Activated CD8-positive, alpha-beta T cell treated with anti-CD3 and anti-CD28 coated beads for 36 hours (primary cell): ENCODE data around the gene MEGF8. TPM values are rescaled to one million over a fixed set of nuclear protein-coding genes. Genes with fewer than 3 reads are reported as not detected.
A peak's percentile ranks its signal among the peaks of the same experiment; 100 is the strongest.

Experiments used
- ATAC-seq: fragments of 200-7000 bp; cut with Tn5 transposase; one replicate; pipeline ENCODE4 v1.10.0; 2021; ENCODE audit warnings: mild to moderate bottlenecking, moderate library complexity
- CTCF ChIA-PET: fragments of 350-600 bp; sonication (Branson Sonifier 250); formaldehyde crosslinking; loops from one replicate; lab custom pipeline; 2021; ENCODE audit warnings: antibody characterized with exemption; lab: Charles Lee
- POLR2A ChIA-PET: fragments of 350-600 bp; sonication (Branson Sonifier 250); formaldehyde crosslinking; loops from one replicate; lab custom pipeline; 2021; ENCODE audit warnings: antibody characterized with exemption; lab: Charles Lee
- DNase-seq: peaks from one replicate; pipeline ENCODE4 v3.0.0-alpha.2; 2020
- H3K27ac Mint-ChIP-seq: one replicate; pipeline ENCODE4 v1.8.0; 2021; ENCODE audit warnings: mild to moderate bottlenecking, mixed read lengths
- H3K27me3 Mint-ChIP-seq: one replicate; pipeline ENCODE4 v1.8.0; 2021; ENCODE audit warnings: mixed read lengths
- H3K36me3 Mint-ChIP-seq: one replicate; pipeline ENCODE4 v1.8.0; 2021; ENCODE audit warnings: low read depth, mixed read lengths
- H3K4me1 Mint-ChIP-seq: one replicate; pipeline ENCODE4 v1.8.0; 2021; ENCODE audit warnings: low read depth, mixed read lengths
- H3K4me3 Mint-ChIP-seq: one replicate; pipeline ENCODE4 v1.8.0; 2021; ENCODE audit warnings: mild to moderate bottlenecking, moderate library complexity, mixed read lengths
- H3K9me3 Mint-ChIP-seq: one replicate; pipeline ENCODE4 v1.8.0; 2021; ENCODE audit warnings: mixed read lengths
- CTCF ChIP-seq: fragments of 200-600 bp; IDR thresholded peaks from one replicate; pipeline ENCODE4 v1.8.0; 2022; ENCODE audit warnings: antibody characterized with exemption, mild to moderate bottlenecking
- intact Hi-C: fragments of 100-400 bp; cut with micrococcal nuclease; formaldehyde crosslinking; loops from one replicate; pipeline ENCODE4 v1.10.0; 2022
- total RNA-seq, 2 experiments: library from RNA; stranded (reverse); gene quantifications; one replicate each; pipeline ENCODE4 v1.2.3, GENCODE V29; 2021

Gene MEGF8
- total RNA-seq, 2 experiments from 2014 or later, result 7.0 to 8.0 TPM

- no peaks in the 10 kb centered on the region for H3K9me3 Mint-ChIP-seq
- ATAC-seq (peak; percentile 84), DNase-seq (peak; percentile 37)
- H3K36me3 Mint-ChIP-seq, result no peaks in the 10 kb centered on the region
- peaks cover 12% of the 10 kb centered on the region for H3K4me1 Mint-ChIP-seq
- peaks cover 20% of the 10 kb centered on the region for H3K27me3 Mint-ChIP-seq
- H3K27ac Mint-ChIP-seq, result peak overlapping the region; percentile 45
- intact Hi-C loops, result no loop called here
- no peak overlapping the region for H3K4me3 Mint-ChIP-seq
- CTCF ChIA-PET, result interaction anchor here (1.3 to 2.9 kb wide), 2 partner anchors 22 to 270 kb away, joined by 4 to 13 read pairs; no protein-coding TSS in a partner anchor
- POLR2A ChIA-PET, result interaction anchor here (1.4 to 3.7 kb wide), 2 partner anchors 14 to 18 kb away, joined by 4 to 9 read pairs; no protein-coding TSS in a partner anchor
- no peak for TF ChIP-seq CTCF
Observed at GRCh38 chr19:42378225-42379215, 53.1 kb downstream of the MEGF8 start.

DNA sequence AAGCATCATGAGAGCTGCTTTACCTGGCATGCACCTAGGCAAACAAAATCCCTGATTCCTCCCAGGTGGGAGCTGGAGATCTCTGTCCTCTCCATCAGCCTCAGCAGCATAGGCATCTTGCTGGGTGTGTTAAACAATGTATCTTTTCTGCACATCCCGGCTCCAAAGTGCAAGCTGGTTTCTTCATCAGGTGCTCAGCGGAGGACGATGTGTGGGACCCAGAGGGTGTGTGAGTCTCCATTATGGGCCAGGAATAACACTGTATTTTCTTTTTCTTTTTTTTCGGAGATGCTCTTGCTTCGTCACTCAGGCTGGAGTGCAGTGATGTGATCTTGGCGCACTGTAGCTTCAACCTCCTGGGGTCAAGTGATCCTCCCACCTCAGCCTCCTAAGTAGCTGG, 54.7 kb downstream of the MEGF8 start:
- ATAC-seq (no peak), DNase-seq (no peak)
- H3K4me3 Mint-ChIP-seq, result no peak overlapping the region
- H3K27ac Mint-ChIP-seq, result no peak overlapping the region
- H3K9me3 Mint-ChIP-seq, result no peaks in the 10 kb centered on the region
- ChIA-PET POLR2A (interaction anchor here (3.7 kb wide), 1 partner anchor 16 kb away, joined by 9 read pairs; no protein-coding TSS in a partner anchor), CTCF (interaction anchor here (0.6 to 2.9 kb wide), 5 partner anchors 9 to 55 kb away, joined by 3 to 13 read pairs (median 3); no protein-coding TSS in a partner anchor)
- peaks cover 20% of the 10 kb centered on the region for H3K27me3 Mint-ChIP-seq
- intact Hi-C loops, result no loop called here
- no peaks in the 10 kb centered on the region for H3K36me3 Mint-ChIP-seq
- peaks cover 12% of the 10 kb centered on the region for H3K4me1 Mint-ChIP-seq
- no peak for TF ChIP-seq CTCF

DNA sequence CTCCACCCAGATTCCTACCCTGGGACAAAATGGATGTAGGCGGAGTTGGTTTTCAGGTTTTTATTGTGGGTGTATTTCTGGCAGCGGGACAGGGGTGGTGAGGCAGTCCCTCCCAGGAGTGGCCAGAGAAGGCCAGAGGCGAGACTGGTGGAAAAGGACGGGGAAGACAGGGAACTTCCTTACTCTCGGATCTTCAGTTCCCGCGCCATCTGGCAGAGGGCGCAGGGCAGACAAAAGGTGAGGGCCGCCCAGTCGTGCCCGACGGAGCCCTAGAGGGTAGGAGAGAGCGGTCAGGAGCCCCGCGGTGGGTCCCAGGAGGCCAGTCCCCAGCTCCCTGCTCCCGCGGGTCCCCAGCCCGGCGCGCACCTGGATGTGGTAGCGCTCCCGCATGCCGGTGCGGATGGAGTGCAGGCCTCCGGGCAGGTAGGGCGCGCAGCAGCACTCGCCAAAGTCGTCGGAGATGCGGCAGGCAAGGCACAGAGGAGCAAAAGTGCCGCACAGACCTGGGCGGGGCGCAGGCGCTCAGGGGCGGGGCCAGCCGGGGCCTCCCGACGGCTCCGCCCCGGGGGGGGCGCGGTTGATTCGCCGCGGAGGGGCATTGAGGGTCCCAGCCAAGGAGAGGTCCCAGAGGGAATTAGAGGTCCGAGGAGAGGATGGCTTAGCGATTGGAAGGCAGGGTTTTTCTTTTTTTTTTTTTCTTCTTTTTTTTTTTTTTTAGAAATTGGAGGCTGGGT, 61.7 kb downstream of the MEGF8 start:
- H3K4me1 Mint-ChIP-seq, result peaks cover 3% of the 10 kb centered on the region
- ChIA-PET POLR2A (no interaction called here), CTCF (interaction anchor here (1.0 to 1.8 kb wide), 4 partner anchors 9 to 46 kb away, joined by 4 to 6 read pairs (median 4); no protein-coding TSS in a partner anchor)
- ATAC-seq (peak; percentile 96), DNase-seq (peak; percentile 71)
- no peak overlapping the region for H3K27ac Mint-ChIP-seq
- TF ChIP-seq CTCF, result peak; percentile 64
- peaks cover 37% of the 10 kb centered on the region for H3K27me3 Mint-ChIP-seq
- intact Hi-C loops, result no loop called here
- peak overlapping the region; percentile 41 for H3K4me3 Mint-ChIP-seq
- H3K36me3 Mint-ChIP-seq, result no peaks in the 10 kb centered on the region
- no peaks in the 10 kb centered on the region for H3K9me3 Mint-ChIP-seq

DNA sequence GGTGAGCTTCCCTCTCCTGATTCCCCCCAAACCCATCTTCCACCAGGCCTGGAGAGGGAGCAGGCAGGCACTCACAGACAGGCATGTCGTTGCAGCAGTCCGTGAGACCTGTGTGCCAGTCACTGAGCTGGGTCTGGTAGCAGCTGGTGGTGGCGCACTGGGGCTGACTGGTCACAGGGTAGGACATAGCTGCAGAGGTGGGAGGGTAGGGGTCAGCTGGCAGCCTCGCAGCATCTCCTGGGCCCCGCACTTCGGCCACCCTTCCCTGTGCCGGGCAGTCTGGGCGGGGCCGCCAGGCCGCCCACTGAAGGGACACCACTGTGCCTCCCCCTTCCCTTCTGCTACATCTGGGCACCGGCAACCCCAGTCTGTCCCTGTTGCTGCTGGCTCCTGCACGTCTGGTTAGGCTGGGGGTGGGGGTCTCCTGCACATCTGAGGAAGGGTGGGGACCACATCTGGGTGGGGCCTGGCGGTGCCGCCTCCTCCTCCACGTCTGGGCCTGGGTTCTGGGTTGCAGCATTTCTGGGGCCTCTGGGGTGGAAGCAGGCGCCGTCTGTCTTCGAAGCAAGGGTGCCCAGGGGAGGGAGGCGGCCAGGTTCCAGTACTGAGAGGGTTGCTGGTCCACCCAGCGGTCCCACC, 63.5 kb downstream of the MEGF8 start:
- POLR2A ChIA-PET, result no interaction called here
- H3K9me3 Mint-ChIP-seq, result no peaks in the 10 kb centered on the region

More for the DNA sequence above, 63.5 kb downstream of the MEGF8 start:
- intact Hi-C loops, result no loop called here
- DNase-seq (no peak), ATAC-seq (no peak)
- peaks cover 30% of the 10 kb centered on the region for H3K27me3 Mint-ChIP-seq
- peaks cover 3% of the 10 kb centered on the region for H3K4me1 Mint-ChIP-seq
- no peak overlapping the region for H3K4me3 Mint-ChIP-seq
- H3K27ac Mint-ChIP-seq, result no peak overlapping the region
- CTCF ChIA-PET, result no interaction called here
- no peaks in the 10 kb centered on the region for H3K36me3 Mint-ChIP-seq
- no peak for TF ChIP-seq CTCF
